Kidney epithelial cell (primary cell): ENCODE measurements around the gene PIP4K2A. TPM values are rescaled to one million over a fixed set of nuclear protein-coding genes. Genes with fewer than 3 reads are reported as not detected.
"Not testable (repeated sequence)": the region's sequence is repeated elsewhere in the genome, so short reads cannot be mapped to it uniquely, and the experiment has no call there.

Source experiments
- DNase-seq: peaks from one replicate; pipeline ENCODE4 v3.0.0-alpha.2; 2010; ENCODE audit warnings: low read depth
- H3K27me3 ChIP-seq: 2 replicates; pipeline ENCODE4 v1.6.0; 2011; ENCODE audit warnings: low read length; ENCODE audit not compliant: control insufficient read depth, insufficient read depth
- H3K36me3 ChIP-seq: 2 replicates; pipeline ENCODE4 v1.5.1; 2011; ENCODE audit warnings: low read length; ENCODE audit not compliant: control insufficient read depth, insufficient read depth
- H3K4me3 ChIP-seq: 2 replicates; pipeline ENCODE4 v1.5.1; 2011; ENCODE audit warnings: low read depth, mild to moderate bottlenecking, control low read depth, low read length
- total RNA-seq: library from RNA; depleted of rRNA; stranded (reverse); fragments of >200 nt; gene quantifications from 2 replicates; pipeline ENCODE4 v1.2.3, GENCODE V29; 2015
- TF ChIP-seq, protein P1 (sequence below): IDR thresholded peaks from 2 replicates; pipeline ENCODE4 v1.5.1; 2011; ENCODE audit warnings: mild to moderate bottlenecking, moderate library complexity, low read length, control low read depth, inconsistent platforms; ENCODE audit not compliant: insufficient read depth, poor library complexity, severe bottlenecking

Gene PIP4K2A
- total RNA-seq, 1 donor from 2014 or later, result 23.6 TPM

DNA sequence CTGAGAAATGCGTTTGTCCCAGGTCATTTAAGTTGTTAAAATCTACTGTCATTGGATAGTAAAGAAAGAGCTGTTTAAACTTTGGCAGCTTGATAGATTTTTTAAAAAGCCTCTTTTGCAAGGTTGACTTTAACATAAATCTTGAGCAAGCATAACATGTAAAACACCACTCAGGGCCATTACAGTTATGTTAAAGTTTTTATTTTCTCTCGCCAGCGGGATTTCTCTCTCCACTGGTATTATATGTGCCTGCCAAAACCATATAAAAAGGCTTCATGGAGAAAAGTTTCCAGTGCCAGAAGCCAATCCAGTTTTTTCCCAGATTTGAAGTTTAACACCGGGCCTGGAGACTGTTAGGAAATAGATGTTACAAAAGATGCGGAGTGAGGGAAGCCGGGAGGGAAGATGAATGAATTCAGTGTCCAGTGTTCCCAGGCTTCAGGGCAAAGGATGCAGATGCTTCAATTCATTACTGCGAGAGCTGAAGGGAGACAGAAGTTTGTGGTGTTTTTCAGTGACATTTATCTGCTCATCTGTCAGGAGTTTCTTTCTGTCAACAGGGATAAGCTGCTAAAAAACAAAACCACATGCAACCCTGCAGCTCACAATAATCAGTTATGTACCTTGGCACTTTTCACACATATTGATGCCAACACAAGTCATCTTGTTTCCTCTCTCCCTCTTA lies 213.6 kb downstream of the PIP4K2A start:
- H3K27me3 ChIP-seq, result no peaks in the 10 kb centered on the region
- TF ChIP-seq, protein P1, sequence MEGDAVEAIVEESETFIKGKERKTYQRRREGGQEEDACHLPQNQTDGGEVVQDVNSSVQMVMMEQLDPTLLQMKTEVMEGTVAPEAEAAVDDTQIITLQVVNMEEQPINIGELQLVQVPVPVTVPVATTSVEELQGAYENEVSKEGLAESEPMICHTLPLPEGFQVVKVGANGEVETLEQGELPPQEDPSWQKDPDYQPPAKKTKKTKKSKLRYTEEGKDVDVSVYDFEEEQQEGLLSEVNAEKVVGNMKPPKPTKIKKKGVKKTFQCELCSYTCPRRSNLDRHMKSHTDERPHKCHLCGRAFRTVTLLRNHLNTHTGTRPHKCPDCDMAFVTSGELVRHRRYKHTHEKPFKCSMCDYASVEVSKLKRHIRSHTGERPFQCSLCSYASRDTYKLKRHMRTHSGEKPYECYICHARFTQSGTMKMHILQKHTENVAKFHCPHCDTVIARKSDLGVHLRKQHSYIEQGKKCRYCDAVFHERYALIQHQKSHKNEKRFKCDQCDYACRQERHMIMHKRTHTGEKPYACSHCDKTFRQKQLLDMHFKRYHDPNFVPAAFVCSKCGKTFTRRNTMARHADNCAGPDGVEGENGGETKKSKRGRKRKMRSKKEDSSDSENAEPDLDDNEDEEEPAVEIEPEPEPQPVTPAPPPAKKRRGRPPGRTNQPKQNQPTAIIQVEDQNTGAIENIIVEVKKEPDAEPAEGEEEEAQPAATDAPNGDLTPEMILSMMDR, result no peak
- H3K4me3 ChIP-seq, result no peak overlapping the region

DNA sequence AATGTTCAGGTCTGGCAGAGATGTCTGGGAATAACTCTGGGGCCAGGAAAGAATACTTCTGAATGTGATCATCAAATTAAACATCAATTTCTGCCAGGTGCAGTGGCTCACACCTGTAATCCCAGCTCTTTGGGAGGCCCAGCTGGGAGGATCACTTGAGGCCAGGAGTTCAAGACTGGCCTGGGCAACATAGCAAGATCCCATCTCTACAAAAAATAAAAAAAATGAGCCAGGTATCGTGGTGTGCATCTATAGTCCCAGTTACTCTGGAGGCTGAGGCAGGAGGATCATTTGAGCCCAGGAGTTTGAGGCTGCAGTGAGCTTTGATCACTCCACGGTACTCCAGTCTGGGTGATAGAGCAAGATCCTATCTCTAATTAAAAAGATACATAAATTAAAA lies 214.4 kb downstream of the PIP4K2A start:
- not testable (repeated sequence) for DNase-seq

More for the DNA sequence above, 213.6 kb downstream of the PIP4K2A start:
- H3K36me3 ChIP-seq, result no peaks in the 10 kb centered on the region
- DNase-seq, result no peak

DNA sequence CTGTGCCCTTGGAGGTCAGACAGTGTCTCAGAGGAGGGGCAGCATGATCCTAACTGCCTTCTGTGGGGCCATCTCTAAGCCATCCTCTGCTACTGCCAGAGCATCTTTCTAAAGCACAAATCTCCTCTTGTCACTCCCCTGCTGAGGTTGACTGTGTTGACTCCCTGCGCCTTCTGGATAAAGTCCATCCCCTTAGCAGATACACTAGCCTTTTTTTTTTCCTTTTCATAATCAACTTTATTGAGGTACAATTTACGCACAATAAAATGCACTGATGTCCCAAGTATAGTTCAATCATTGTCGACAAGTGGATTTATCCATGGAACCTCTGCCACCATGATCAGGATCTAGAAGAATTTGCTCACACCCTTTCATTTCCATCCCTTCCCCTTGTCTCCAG lies 219.0 kb downstream of the PIP4K2A start:
- no peaks in the 10 kb centered on the region for H3K36me3 ChIP-seq
- TF ChIP-seq, protein P1, result no peak
- no peaks in the 10 kb centered on the region for H3K27me3 ChIP-seq
- no peak for DNase-seq
- no peak overlapping the region for H3K4me3 ChIP-seq

More for the DNA sequence above, 214.4 kb downstream of the PIP4K2A start:
- not testable (repeated sequence) for H3K36me3 ChIP-seq, H3K4me3 ChIP-seq, H3K27me3 ChIP-seq

DNA sequence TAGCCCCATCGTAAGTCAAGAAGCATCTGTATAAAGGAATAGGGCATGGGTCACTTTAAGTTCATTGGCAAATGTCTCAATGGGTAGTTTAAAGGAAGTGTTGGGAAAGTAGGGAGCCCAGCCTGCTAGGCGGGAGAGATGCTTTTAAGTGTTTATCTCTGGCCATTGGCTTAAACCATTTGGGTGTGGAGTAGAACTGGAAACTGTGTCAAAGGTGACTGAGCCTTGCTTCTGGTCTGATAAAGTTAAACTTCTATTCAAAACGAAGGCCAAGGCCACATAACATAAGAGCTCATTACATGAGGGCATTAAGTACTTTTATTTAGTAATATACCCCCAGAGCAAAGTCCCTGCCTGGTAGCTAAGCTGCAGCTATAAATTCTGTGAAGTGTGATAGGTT lies 220.4 kb downstream of the PIP4K2A start:
- Histone ChIP-seq H3K4me3 (no peak overlapping the region), H3K36me3 (no peaks in the 10 kb centered on the region), H3K27me3 (no peaks in the 10 kb centered on the region)
- DNase-seq, result no peak
- TF ChIP-seq, protein P1, result no peak

DNA sequence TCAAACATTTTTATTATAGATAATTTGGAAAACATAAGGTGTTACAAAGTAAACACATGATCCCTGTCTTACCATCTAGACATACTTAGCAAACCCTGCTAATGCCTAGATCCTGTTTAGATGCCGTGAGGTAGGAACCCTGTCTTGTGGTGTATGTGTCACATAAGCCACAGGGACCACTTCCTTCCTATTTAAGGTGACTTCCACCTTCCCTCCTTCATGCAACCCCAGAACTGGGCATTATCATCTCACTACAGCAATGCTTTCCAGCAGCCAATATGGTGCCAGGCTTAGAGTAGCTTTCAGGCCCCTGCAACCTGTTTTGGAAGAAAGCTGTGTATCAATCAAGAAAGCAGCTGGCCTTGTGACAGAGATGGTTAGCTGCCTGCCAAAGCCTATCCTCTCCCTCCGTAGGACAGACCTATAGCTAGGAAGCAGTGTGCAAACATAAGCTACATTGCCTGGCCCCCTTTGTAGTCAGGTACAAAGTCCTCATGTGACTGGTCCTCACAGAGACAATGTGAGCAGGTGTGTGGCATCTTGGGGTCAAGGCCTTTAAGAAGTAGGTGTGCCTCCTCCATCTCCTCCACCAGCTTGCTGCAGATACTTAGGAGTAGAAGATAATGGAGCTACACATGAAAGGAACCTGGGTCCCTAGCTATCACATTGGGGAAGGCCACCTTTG lies 222.3 kb downstream of the PIP4K2A start:
- H3K4me3 ChIP-seq, result no peak overlapping the region
- no peaks in the 10 kb centered on the region for H3K27me3 ChIP-seq
- H3K36me3 ChIP-seq, result no peaks in the 10 kb centered on the region
- no peak for DNase-seq
- TF ChIP-seq, protein P1, result no peak

DNA sequence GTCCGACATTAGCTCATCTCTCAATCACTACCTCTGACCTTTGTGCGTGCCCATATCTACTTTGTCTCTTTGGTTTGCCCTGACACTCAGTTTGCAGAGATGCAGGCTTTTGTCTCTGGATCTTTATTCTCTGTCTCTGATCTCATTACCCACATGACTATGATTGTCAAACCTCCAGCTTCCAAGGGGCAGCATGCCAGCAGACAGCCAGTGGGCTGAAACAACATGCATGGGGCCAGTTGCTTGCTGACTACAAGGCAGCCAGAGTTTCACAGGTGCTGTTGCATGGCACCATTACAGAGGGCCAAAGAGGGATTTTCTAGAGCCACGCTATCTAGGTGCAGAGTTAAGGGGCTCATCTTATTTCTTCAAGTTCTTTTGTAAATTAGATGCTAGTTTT lies 222.9 kb downstream of the PIP4K2A start:
- Histone ChIP-seq H3K27me3 (no peaks in the 10 kb centered on the region), H3K4me3 (no peak overlapping the region), H3K36me3 (no peaks in the 10 kb centered on the region)
- TF ChIP-seq, protein P1, result no peak
- DNase-seq, result no peak
